ENCODE measurements around the gene KCNK1.

Gene KCNK1

GRCh38 chr1:233659495-233659894 lies 45.6 kb downstream of the KCNK1 start:
- in situ Hi-C loops (cut with HindIII; ENCODE audit: low sequenced_read_pairs): no loop called here
- TF ChIP-seq, protein P1, sequence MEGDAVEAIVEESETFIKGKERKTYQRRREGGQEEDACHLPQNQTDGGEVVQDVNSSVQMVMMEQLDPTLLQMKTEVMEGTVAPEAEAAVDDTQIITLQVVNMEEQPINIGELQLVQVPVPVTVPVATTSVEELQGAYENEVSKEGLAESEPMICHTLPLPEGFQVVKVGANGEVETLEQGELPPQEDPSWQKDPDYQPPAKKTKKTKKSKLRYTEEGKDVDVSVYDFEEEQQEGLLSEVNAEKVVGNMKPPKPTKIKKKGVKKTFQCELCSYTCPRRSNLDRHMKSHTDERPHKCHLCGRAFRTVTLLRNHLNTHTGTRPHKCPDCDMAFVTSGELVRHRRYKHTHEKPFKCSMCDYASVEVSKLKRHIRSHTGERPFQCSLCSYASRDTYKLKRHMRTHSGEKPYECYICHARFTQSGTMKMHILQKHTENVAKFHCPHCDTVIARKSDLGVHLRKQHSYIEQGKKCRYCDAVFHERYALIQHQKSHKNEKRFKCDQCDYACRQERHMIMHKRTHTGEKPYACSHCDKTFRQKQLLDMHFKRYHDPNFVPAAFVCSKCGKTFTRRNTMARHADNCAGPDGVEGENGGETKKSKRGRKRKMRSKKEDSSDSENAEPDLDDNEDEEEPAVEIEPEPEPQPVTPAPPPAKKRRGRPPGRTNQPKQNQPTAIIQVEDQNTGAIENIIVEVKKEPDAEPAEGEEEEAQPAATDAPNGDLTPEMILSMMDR (IDR thresholded peaks at IDR 0.05; ENCODE audit: low read depth, low read length): no peak
- DNase-seq (ENCODE audit: low read depth, low spot score): no peak
- no peak overlapping the region for H3K4me3 ChIP-seq (ENCODE audit: low read depth, low read length)

- no peak for DNase-seq (ENCODE audit: low read depth, low spot score)
- TF ChIP-seq, protein P1 (IDR thresholded peaks at IDR 0.05; ENCODE audit: low read depth, low read length): no peak
- no peak overlapping the region for H3K4me3 ChIP-seq (ENCODE audit: low read depth, low read length)
- in situ Hi-C loops (cut with HindIII; ENCODE audit: low sequenced_read_pairs): no loop called here
Measured at GRCh38 chr1:233661376-233662159, 47.7 kb downstream of the KCNK1 start.

GRCh38 chr1:233662575-233663304 lies 48.8 kb downstream of the KCNK1 start:
- H3K4me3 ChIP-seq (ENCODE audit: low read depth, low read length): no peak overlapping the region
- in situ Hi-C loops (cut with HindIII; ENCODE audit: low sequenced_read_pairs): no loop called here
- TF ChIP-seq, protein P1 (IDR thresholded peaks at IDR 0.05; ENCODE audit: low read depth, low read length): no peak
- DNase-seq (ENCODE audit: low read depth, low spot score): peak; percentile 17

GRCh38 chr1:233664253-233664652 lies 50.3 kb downstream of the KCNK1 start:
- in situ Hi-C loops (cut with HindIII; ENCODE audit: low sequenced_read_pairs): no loop called here
- TF ChIP-seq, protein P1 (IDR thresholded peaks at IDR 0.05; ENCODE audit: low read depth, low read length): no peak
- DNase-seq (ENCODE audit: low read depth, low spot score): no peak
- H3K4me3 ChIP-seq (ENCODE audit: low read depth, low read length): no peak overlapping the region

DNA sequence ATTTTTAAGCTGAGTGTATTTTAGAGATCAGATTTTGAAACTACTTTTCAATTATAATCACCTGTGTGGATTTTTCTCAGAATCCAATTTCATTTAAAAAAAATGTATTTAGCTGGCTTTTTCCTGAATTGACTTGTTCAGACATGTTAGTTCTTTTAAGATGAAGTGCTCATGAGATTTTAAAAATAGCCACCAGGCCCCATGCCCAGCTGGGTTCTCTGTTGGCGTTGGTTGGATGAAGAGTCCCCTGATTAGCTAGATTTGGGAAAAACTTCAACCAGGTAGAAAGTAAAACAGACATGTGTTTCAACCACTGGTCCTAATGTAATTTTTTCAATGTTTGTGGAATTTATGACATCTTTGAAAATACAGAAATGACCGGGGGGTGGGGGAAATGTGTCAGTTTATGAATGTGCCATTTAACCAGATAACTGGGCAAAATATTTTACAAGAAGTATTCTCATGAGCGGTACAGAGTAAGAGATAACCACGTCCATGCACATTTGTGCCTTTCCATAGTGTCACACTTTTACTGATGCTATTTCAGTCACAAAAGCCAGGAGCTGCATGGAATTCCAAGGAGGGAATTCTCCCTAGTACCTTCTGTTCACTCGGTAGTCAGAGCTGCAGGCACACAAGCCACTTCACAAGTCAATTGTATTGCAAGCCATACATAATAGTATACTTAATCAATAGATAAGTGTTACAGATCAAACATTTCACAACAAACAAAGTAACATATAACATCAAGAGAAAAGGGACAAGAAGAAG lies 51.1 kb downstream of the KCNK1 start:
- DNase-seq (ENCODE audit: low read depth, low spot score): no peak
- no peak overlapping the region for H3K4me3 ChIP-seq (ENCODE audit: low read depth, low read length)
- in situ Hi-C loops (cut with HindIII; ENCODE audit: low sequenced_read_pairs): no loop called here
- TF ChIP-seq, protein P1 (IDR thresholded peaks at IDR 0.05; ENCODE audit: low read depth, low read length): no peak

- DNase-seq (ENCODE audit: low read depth, low spot score): no peak
- no peak overlapping the region for H3K4me3 ChIP-seq (ENCODE audit: low read depth, low read length)
- TF ChIP-seq, protein P1 (IDR thresholded peaks at IDR 0.05; ENCODE audit: low read depth, low read length): no peak
- in situ Hi-C loops (cut with HindIII; ENCODE audit: low sequenced_read_pairs): no loop called here
Measured at GRCh38 chr1:233665575-233666270, 51.8 kb downstream of the KCNK1 start.
